ENCODE results near the gene GALNT17. TPM values are rescaled to one million over a fixed set of nuclear protein-coding genes. Genes with fewer than 3 reads are reported as not detected.

GALNT17 gene
- total RNA-seq (2014; rRNA removed) (not detected in 2 replicates), Bru-seq, nascent RNA (not detected), BruChase-seq, experiment 1, labeled RNA remaining after a 6-hour chase (percentile 0 among the genes with signal in this experiment), BruChase-seq, experiment 2, labeled RNA remaining after a 2-hour chase (percentile 0 among the genes with signal in this experiment)
- long read RNA-seq = 0 reads

DNA sequence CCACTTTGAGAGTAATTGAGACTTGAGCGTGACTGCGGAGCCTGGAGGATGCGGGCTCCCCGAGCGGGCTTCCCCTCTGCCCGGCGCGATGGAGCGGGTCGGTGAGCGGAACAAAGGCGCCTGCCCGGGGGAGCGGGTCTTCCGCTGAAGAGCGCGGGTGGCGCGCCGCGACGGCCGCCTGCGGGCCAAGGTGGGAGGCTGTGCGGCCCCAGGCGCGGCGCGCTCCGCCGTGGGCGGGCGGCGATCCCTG lies at the start of gene GALNT17:
TSS of gene GALNT17 (plus strand) at position 18 of the 250 bp plus-strand sequence.
- no peak within 1 kb of the TSS for H3K9ac ChIP-seq (ENCODE audit: low read length)
- CTCF ChIA-PET = no interaction called here
- intact Hi-C loops (cut with micrococcal nuclease) = no loop called here
- no peaks in the 10 kb centered on the region for H4K20me1 ChIP-seq (ENCODE audit: low read length)
- H3K27me3 ChIP-seq (ENCODE audit: low read length) = no peaks in the 10 kb centered on the region
- H3K4me2 ChIP-seq (ENCODE audit: low read length) = no peak within 1 kb of the TSS
- no peak for ATAC-seq
- no peaks in the 10 kb centered on the region for H3K9me2 ChIP-seq (replicated peaks; ENCODE audit: low read length)
- no peaks in the 10 kb centered on the region for H3K4me1 ChIP-seq (ENCODE audit: insufficient read depth, low read length)
- DNase-seq = no peak
- no peaks in the 10 kb centered on the region for H3K9me3 ChIP-seq (ENCODE audit: low read length)
- no TSS peak for BruUV-seq (replicated peaks)
- H3K36me3 ChIP-seq (ENCODE audit: low read depth, low read length) = no peaks in the 10 kb centered on the region
- no peak within 1 kb of the TSS for H3K27ac ChIP-seq (ENCODE audit: low read length)
- no peaks in the 10 kb centered on the region for H3F3A ChIP-seq (ENCODE audit: low read length, unreplicated experiment)
- H3K79me2 ChIP-seq (ENCODE audit: low read length) = no peaks in the 10 kb centered on the region
- H2AFZ ChIP-seq (ENCODE audit: low read length) = no peak within 1 kb of the TSS
- POLR2A ChIA-PET (ENCODE audit: unreplicated experiment) = no interaction called here
- H3K4me3 ChIP-seq (ENCODE audit: low read length) = no peak within 1 kb of the TSS
- TF ChIP-seq EZH2phosphoT487 (IDR thresholded peaks at IDR 0.05; ENCODE audit: borderline replicate concordance, low read length) = no peak
- TF ChIP-seq EZH2 (IDR thresholded peaks at IDR 0.05; ENCODE audit: low read length, unreplicated experiment) = no peak
- TF ChIP-seq, protein P1, sequence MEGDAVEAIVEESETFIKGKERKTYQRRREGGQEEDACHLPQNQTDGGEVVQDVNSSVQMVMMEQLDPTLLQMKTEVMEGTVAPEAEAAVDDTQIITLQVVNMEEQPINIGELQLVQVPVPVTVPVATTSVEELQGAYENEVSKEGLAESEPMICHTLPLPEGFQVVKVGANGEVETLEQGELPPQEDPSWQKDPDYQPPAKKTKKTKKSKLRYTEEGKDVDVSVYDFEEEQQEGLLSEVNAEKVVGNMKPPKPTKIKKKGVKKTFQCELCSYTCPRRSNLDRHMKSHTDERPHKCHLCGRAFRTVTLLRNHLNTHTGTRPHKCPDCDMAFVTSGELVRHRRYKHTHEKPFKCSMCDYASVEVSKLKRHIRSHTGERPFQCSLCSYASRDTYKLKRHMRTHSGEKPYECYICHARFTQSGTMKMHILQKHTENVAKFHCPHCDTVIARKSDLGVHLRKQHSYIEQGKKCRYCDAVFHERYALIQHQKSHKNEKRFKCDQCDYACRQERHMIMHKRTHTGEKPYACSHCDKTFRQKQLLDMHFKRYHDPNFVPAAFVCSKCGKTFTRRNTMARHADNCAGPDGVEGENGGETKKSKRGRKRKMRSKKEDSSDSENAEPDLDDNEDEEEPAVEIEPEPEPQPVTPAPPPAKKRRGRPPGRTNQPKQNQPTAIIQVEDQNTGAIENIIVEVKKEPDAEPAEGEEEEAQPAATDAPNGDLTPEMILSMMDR (conservative IDR thresholded peaks at IDR 0.05; ENCODE audit: low read depth, low read length) = no peak

DNA sequence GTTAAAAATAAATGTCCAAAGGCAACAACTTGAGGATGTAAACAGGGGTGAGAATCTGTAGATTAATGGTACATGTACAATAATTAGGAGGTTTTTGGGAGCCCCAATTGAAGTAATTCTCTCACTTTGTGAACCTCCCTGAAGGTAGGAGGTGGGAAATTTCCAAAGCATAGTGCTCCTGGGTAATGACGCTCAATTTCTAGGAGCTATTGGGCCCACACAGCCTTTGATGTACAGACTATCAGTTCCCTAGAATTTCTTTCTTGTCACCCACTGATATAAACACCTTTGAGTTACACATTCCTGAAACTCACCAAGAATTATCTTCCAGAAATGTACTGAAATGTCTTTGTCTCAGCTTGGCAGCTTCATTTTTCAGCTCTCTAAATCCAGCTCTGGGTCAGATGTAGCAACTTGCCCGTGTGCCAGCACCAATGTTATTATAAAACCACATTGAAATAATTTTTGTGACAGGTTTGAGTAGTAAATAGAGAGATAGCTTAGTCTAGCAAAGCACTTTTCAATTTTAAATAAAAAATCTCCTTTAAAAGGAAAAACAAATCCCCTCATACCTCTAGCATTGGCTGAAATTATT lies 36.6 kb upstream of the GALNT17 start:
- DNase-seq = no peak
- no peak overlapping the region for H3K4me3 ChIP-seq (ENCODE audit: low read length)
- intact Hi-C loops (cut with micrococcal nuclease) = no loop called here

DNA sequence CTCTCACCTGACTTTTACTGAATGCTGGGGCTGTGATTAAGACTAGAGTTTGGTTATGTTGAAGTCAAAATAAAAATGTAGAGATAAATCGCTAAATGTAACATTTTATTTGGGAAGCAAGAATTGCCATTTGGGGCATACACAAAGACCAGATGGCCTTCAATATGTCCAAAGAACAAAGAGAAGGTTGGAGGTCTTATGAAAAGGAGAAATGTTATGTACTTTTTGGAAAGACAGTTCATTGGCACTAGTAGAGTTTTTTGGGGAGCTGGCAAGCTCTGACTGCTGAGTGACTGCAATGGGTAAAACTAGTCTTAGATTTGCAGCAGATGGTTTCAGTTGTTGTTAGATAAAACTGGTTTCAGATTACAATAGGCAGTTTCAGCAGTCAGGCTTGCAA lies 35.6 kb upstream of the GALNT17 start:
- ATAC-seq (no peak), DNase-seq (no peak)
- Histone ChIP-seq H3K9me2 (replicated peaks; ENCODE audit: low read length) (no peaks in the 10 kb centered on the region), H3K79me2 (ENCODE audit: low read length) (no peaks in the 10 kb centered on the region), H3F3A (ENCODE audit: low read length, unreplicated experiment) (no peaks in the 10 kb centered on the region), H3K4me3 (ENCODE audit: low read length) (no peak overlapping the region), H3K27me3 (ENCODE audit: low read length) (no peaks in the 10 kb centered on the region), H2AFZ (ENCODE audit: low read length) (no peak overlapping the region), H3K27ac (ENCODE audit: low read length) (no peak overlapping the region), H3K9me3 (ENCODE audit: low read length) (peaks cover 5% of the 10 kb centered on the region; the same call in 1 of the 2 replicates), H3K4me1 (ENCODE audit: insufficient read depth, low read length) (no peaks in the 10 kb centered on the region), H3K4me2 (ENCODE audit: low read length) (no peak overlapping the region), H3K36me3 (ENCODE audit: low read depth, low read length) (no peaks in the 10 kb centered on the region), H3K9ac (ENCODE audit: low read length) (no peak overlapping the region), H4K20me1 (ENCODE audit: low read length) (no peaks in the 10 kb centered on the region)
- POLR2A ChIA-PET (ENCODE audit: unreplicated experiment) = no interaction called here
- BruUV-seq (replicated peaks) = no TSS peak
- intact Hi-C loops (cut with micrococcal nuclease) = no loop called here
- CTCF ChIA-PET = no interaction called here
- TF ChIP-seq EZH2phosphoT487 (IDR thresholded peaks at IDR 0.05; ENCODE audit: borderline replicate concordance, low read length) (no peak), EZH2 (IDR thresholded peaks at IDR 0.05; ENCODE audit: low read length, unreplicated experiment) (no peak)
- TF ChIP-seq, protein P1 (conservative IDR thresholded peaks at IDR 0.05; ENCODE audit: low read depth, low read length) = no peak

More for the DNA sequence above, 36.6 kb upstream of the GALNT17 start:
- H3K9me3 ChIP-seq (ENCODE audit: low read length) = peaks cover 6% of the 10 kb centered on the region; the same call in 1 of the 2 replicates
- H2AFZ ChIP-seq (ENCODE audit: low read length) = no peak overlapping the region
- H3K27me3 ChIP-seq (ENCODE audit: low read length) = no peaks in the 10 kb centered on the region
- ChIA-PET POLR2A (ENCODE audit: unreplicated experiment) (no interaction called here), CTCF (no interaction called here)
- no peaks in the 10 kb centered on the region for H3K4me1 ChIP-seq (ENCODE audit: insufficient read depth, low read length)
- no peaks in the 10 kb centered on the region for H3K36me3 ChIP-seq (ENCODE audit: low read depth, low read length)
- H3K4me2 ChIP-seq (ENCODE audit: low read length) = no peak overlapping the region
- no peaks in the 10 kb centered on the region for H3K79me2 ChIP-seq (ENCODE audit: low read length)
- H3K9ac ChIP-seq (ENCODE audit: low read length) = no peak overlapping the region
- TF ChIP-seq EZH2phosphoT487 (IDR thresholded peaks at IDR 0.05; ENCODE audit: borderline replicate concordance, low read length) (no peak), EZH2 (IDR thresholded peaks at IDR 0.05; ENCODE audit: low read length, unreplicated experiment) (no peak)
- TF ChIP-seq, protein P1 (conservative IDR thresholded peaks at IDR 0.05; ENCODE audit: low read depth, low read length) = no peak
- H4K20me1 ChIP-seq (ENCODE audit: low read length) = no peaks in the 10 kb centered on the region
- BruUV-seq (replicated peaks) = no TSS peak
- no peak overlapping the region for H3K27ac ChIP-seq (ENCODE audit: low read length)
- H3K9me2 ChIP-seq (replicated peaks; ENCODE audit: low read length) = no peaks in the 10 kb centered on the region
- ATAC-seq = no peak
- no peaks in the 10 kb centered on the region for H3F3A ChIP-seq (ENCODE audit: low read length, unreplicated experiment)
